Effector memory CD4-positive, alpha-beta T cell (primary cell): ENCODE measurements around the gene TDP1.
"Not testable (repeated sequence)": the region's sequence is repeated elsewhere in the genome, so short reads cannot be mapped to it uniquely, and the experiment has no call there.

Experiments
- DNase-seq, 3 donors: peaks; one replicate each; pipeline ENCODE4 v3.0.0-alpha.2; 2020
- H3K27ac ChIP-seq: 2 replicates; pipeline ENCODE4 v1.7.0; 2013; ENCODE audit warnings: mild to moderate bottlenecking, low read length, moderate library complexity; ENCODE audit not compliant: insufficient read depth, poor library complexity, severe bottlenecking
- H3K27me3 ChIP-seq: replicated peaks from 2 replicates; pipeline ENCODE4 v1.7.0; 2013; ENCODE audit warnings: mild to moderate bottlenecking, low read length; ENCODE audit not compliant: insufficient read depth, control insufficient read depth, poor library complexity, severe bottlenecking
- H3K36me3 ChIP-seq: 2 replicates; pipeline ENCODE4 v1.7.0; 2013; ENCODE audit warnings: mild to moderate bottlenecking, low read length, moderate library complexity; ENCODE audit not compliant: control insufficient read depth, insufficient read depth
- H3K4me1 ChIP-seq: 2 replicates; pipeline ENCODE4 v1.7.0; 2013; ENCODE audit warnings: low read length, mild to moderate bottlenecking; ENCODE audit not compliant: control insufficient read depth, insufficient read depth, poor library complexity, severe bottlenecking
- H3K4me3 ChIP-seq: 2 replicates; pipeline ENCODE4 v1.7.0; 2013; ENCODE audit warnings: low read length, low read depth, mild to moderate bottlenecking; ENCODE audit not compliant: insufficient read depth, poor library complexity, severe bottlenecking
- H3K9me3 ChIP-seq: 2 replicates; pipeline ENCODE4 v1.7.0; 2013; ENCODE audit warnings: mild to moderate bottlenecking, low read length, moderate library complexity; ENCODE audit not compliant: control insufficient read depth

TDP1 gene

GRCh38 chr14:90005939-90006530 is 50.3 kb downstream of the TDP1 start:
- Histone ChIP-seq H3K27ac (no peak overlapping the region), H3K27me3 (no peaks in the 10 kb centered on the region), H3K4me3 (no peak overlapping the region), H3K4me1 (no peaks in the 10 kb centered on the region), H3K9me3 (no peaks in the 10 kb centered on the region), H3K36me3 (peaks cover 32% of the 10 kb centered on the region)
- no peak for DNase-seq

- H3K9me3 ChIP-seq = no peaks in the 10 kb centered on the region
- H3K4me3 ChIP-seq = no peak overlapping the region
- no peak overlapping the region for H3K27ac ChIP-seq
- peaks cover 56% of the 10 kb centered on the region for H3K36me3 ChIP-seq
- H3K27me3 ChIP-seq = no peaks in the 10 kb centered on the region
- no peaks in the 10 kb centered on the region for H3K4me1 ChIP-seq
- no peak for DNase-seq
Measured at GRCh38 chr14:90017371-90017770, 61.6 kb downstream of the TDP1 start.

- DNase-seq = no peak
- H3K4me3 ChIP-seq = no peak overlapping the region
- no peaks in the 10 kb centered on the region for H3K4me1 ChIP-seq
- H3K27me3 ChIP-seq = no peaks in the 10 kb centered on the region
- H3K36me3 ChIP-seq = peaks cover 57% of the 10 kb centered on the region
- no peak overlapping the region for H3K27ac ChIP-seq
- no peaks in the 10 kb centered on the region for H3K9me3 ChIP-seq
Measured at GRCh38 chr14:90019824-90020523, 64.2 kb downstream of the TDP1 start.

GRCh38 chr14:90023176-90023896 is 67.6 kb downstream of the TDP1 start:
- no peaks in the 10 kb centered on the region for H3K9me3 ChIP-seq
- peaks cover 55% of the 10 kb centered on the region for H3K36me3 ChIP-seq
- no peak overlapping the region for H3K27ac ChIP-seq
- DNase-seq = no peak
- H3K4me1 ChIP-seq = no peaks in the 10 kb centered on the region
- no peak overlapping the region for H3K4me3 ChIP-seq
- H3K27me3 ChIP-seq = no peaks in the 10 kb centered on the region

- no peak overlapping the region for H3K4me3 ChIP-seq
- no peaks in the 10 kb centered on the region for H3K9me3 ChIP-seq
- no peak for DNase-seq
- H3K4me1 ChIP-seq = no peaks in the 10 kb centered on the region
- H3K27ac ChIP-seq = no peak overlapping the region
- H3K27me3 ChIP-seq = no peaks in the 10 kb centered on the region
- H3K36me3 ChIP-seq = peaks cover 45% of the 10 kb centered on the region
Measured at GRCh38 chr14:90024910-90025309, 69.2 kb downstream of the TDP1 start.

- not testable (repeated sequence) for H3K27me3 ChIP-seq, H3K9me3 ChIP-seq, H3K4me3 ChIP-seq, H3K4me1 ChIP-seq, H3K27ac ChIP-seq, DNase-seq
- H3K36me3 ChIP-seq = peaks cover 44% of the 10 kb centered on the region
Measured at GRCh38 chr14:90026608-90027007, 70.9 kb downstream of the TDP1 start.

GRCh38 chr14:90027842-90028241 is 72.1 kb downstream of the TDP1 start:
- Histone ChIP-seq H3K4me1 (no peaks in the 10 kb centered on the region), H3K27ac (no peak overlapping the region), H3K36me3 (peaks cover 44% of the 10 kb centered on the region), H3K4me3 (no peak overlapping the region), H3K9me3 (no peaks in the 10 kb centered on the region), H3K27me3 (no peaks in the 10 kb centered on the region)
- DNase-seq = no peak

- Histone ChIP-seq H3K27me3 (no peaks in the 10 kb centered on the region), H3K4me1 (no peaks in the 10 kb centered on the region), H3K36me3 (peaks cover 53% of the 10 kb centered on the region), H3K27ac (no peak overlapping the region), H3K4me3 (no peak overlapping the region), H3K9me3 (no peaks in the 10 kb centered on the region)
- DNase-seq = no peak
Measured at GRCh38 chr14:90034156-90034555, 78.4 kb downstream of the TDP1 start.

- Histone ChIP-seq H3K27me3 (no peaks in the 10 kb centered on the region), H3K9me3 (no peaks in the 10 kb centered on the region), H3K27ac (no peak overlapping the region), H3K4me3 (no peak overlapping the region), H3K36me3 (peaks cover 50% of the 10 kb centered on the region), H3K4me1 (no peaks in the 10 kb centered on the region)
- no peak for DNase-seq
Measured at GRCh38 chr14:90034835-90035525, 79.3 kb downstream of the TDP1 start.
